ENCODE data around the gene FER. TPM values are rescaled to one million over a fixed set of nuclear protein-coding genes. Genes with fewer than 3 reads are reported as not detected.
"Not testable (repeated sequence)": the region's sequence is repeated elsewhere in the genome, so short reads cannot be mapped to it uniquely, and the experiment has no call there.

FER gene
- total RNA-seq, 4 donors from 2014 or later, result 13.4 to 30.0 (median 19.6) TPM

DNA sequence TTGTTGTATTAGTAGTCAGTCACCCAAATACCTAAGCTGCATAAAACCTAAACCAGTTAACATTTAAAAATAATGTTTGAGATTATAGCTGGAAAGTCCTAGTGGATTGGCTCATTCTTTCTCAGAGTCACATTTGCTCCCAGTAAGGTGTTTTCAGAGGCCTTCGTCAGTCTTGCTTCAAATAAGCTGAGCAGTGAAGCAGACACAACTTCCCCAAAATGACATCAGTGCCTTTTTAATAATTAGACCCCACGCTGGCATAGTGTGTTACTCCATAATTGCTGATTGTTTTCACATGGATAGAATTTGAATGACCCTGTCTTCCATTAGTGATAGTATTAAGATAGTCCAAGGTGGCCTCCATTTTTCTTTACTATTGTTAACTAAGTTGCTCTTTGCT, 416.3 kb downstream of the FER start:
- DNase-seq, result no peak
- intact Hi-C loops (cut with DNase I), result no loop called here
- Histone ChIP-seq H3K4me1 (no peaks in the 10 kb centered on the region), H3K27ac (no peak overlapping the region), H3K4me3 (no peak overlapping the region), H3K27me3 (no peaks in the 10 kb centered on the region), H3K36me3 (no peaks in the 10 kb centered on the region), H3K9me3 (no peaks in the 10 kb centered on the region)
- TF ChIP-seq, protein P1, sequence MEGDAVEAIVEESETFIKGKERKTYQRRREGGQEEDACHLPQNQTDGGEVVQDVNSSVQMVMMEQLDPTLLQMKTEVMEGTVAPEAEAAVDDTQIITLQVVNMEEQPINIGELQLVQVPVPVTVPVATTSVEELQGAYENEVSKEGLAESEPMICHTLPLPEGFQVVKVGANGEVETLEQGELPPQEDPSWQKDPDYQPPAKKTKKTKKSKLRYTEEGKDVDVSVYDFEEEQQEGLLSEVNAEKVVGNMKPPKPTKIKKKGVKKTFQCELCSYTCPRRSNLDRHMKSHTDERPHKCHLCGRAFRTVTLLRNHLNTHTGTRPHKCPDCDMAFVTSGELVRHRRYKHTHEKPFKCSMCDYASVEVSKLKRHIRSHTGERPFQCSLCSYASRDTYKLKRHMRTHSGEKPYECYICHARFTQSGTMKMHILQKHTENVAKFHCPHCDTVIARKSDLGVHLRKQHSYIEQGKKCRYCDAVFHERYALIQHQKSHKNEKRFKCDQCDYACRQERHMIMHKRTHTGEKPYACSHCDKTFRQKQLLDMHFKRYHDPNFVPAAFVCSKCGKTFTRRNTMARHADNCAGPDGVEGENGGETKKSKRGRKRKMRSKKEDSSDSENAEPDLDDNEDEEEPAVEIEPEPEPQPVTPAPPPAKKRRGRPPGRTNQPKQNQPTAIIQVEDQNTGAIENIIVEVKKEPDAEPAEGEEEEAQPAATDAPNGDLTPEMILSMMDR (IDR thresholded peaks at IDR 0.05), result no peak
- no peak for TF ChIP-seq POLR2A (IDR thresholded peaks at IDR 0.05)
- 82 to 90% methylated on average over 2 of the region's 2 CpGs for WGBS, 2 donors

DNA sequence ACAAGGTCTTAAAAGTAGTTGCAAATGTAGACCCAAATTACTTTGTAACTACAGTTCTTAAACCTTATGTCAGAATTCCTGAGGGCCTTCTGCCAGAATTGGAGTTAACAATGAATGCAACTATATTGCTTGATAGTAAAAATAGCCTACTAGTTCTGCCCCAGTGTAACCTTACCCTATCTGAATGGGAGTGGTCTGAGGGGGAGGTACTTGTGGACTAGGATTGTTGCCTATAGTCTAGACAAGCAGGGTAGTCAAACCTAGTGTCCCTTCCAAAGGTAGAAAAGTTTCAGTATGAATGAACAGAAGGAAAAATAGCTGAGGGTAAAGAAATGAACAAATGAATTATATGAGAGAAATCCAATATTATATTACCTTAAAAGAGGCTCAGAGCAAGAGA, 419.9 kb downstream of the FER start:
- Histone ChIP-seq H3K27ac (no peak overlapping the region), H3K4me1 (no peaks in the 10 kb centered on the region), H3K4me3 (no peak overlapping the region), H3K27me3 (no peaks in the 10 kb centered on the region), H3K9me3 (no peaks in the 10 kb centered on the region), H3K36me3 (no peaks in the 10 kb centered on the region)
- TF ChIP-seq POLR2A (IDR thresholded peaks at IDR 0.05), result no peak
- TF ChIP-seq, protein P1 (IDR thresholded peaks at IDR 0.05), result no peak
- no peak for DNase-seq
- intact Hi-C loops (cut with DNase I), result no loop called here

DNA sequence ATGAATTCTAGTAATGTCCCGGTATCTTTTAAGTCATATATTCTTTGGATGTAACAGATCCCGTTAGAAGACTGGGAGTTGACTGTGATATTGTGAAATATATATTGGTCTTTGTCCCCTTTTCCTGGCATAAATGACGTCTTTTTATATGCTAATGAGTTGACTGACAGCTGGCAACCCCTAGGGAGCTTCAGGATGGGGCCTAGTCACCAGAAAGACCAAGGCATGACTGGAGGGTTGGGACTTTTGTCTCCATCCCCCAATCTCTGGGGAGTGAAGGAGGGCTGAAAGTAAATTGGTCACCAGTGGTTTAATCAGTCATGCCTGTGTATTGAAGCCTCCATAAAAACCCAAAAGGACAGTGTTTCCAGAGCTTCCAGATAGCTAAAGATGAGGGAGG, 420.5 kb downstream of the FER start:
- intact Hi-C loops (cut with DNase I), result no loop called here
- TF ChIP-seq, protein P1 (IDR thresholded peaks at IDR 0.05), result no peak
- TF ChIP-seq POLR2A (IDR thresholded peaks at IDR 0.05), result no peak
- no peak overlapping the region for H3K27ac ChIP-seq
- no peak for DNase-seq
- no peaks in the 10 kb centered on the region for H3K9me3 ChIP-seq
- 92% methylated on average over 3 of the region's 3 CpGs for WGBS, 2 donors
- H3K4me1 ChIP-seq, result peaks cover 0 to 4% (median 0%) of the 10 kb centered on the region in 3 donors
- H3K27me3 ChIP-seq, result no peaks in the 10 kb centered on the region
- H3K4me3 ChIP-seq, result no peak overlapping the region
- no peaks in the 10 kb centered on the region for H3K36me3 ChIP-seq

DNA sequence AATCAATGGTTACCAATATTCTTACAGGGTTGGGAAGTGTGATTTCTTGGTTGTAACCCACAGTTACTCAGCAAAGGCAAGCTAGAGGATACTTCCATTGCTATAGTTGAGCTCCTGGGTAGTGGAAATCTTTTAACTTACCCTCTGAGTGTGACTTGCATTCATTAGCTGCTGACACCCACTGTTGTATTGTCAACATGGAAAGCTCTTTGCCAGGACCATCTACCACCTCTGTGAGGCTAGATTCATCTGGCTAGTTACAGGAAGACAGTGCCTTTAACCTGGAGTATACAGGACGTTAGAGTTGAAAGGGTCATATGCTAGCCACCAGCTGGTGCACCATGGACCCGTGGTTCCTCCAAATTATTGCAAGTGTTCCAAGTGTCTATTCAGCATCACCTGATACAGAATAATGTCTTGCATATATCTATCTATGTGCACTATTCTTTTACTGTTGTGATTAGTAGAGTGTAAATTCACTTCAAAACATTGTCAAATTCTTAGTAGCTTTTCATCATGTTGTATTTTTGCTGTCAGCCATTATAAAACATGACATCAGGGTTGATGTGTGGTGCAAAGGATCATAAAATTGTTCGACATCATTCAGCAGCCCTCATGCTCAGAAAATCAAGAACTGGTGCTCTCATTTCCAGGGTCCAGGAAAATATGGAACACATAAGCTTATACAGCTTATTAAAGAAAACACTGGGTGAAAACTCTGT, 423.1 kb downstream of the FER start:
- Histone ChIP-seq H3K27ac (no peak overlapping the region), H3K27me3 (no peaks in the 10 kb centered on the region), H3K9me3 (no peaks in the 10 kb centered on the region), H3K36me3 (no peaks in the 10 kb centered on the region), H3K4me3 (no peak overlapping the region), H3K4me1 (peaks cover 0 to 15% (median 0%) of the 10 kb centered on the region in 3 donors)
- 88 to 94% methylated on average over 3 of the region's 3 CpGs for WGBS, 2 donors
- no peak for TF ChIP-seq POLR2A (IDR thresholded peaks at IDR 0.05)
- TF ChIP-seq, protein P1 (IDR thresholded peaks at IDR 0.05), result no peak
- DNase-seq, result no peak
- intact Hi-C loops (cut with DNase I), result no loop called here

DNA sequence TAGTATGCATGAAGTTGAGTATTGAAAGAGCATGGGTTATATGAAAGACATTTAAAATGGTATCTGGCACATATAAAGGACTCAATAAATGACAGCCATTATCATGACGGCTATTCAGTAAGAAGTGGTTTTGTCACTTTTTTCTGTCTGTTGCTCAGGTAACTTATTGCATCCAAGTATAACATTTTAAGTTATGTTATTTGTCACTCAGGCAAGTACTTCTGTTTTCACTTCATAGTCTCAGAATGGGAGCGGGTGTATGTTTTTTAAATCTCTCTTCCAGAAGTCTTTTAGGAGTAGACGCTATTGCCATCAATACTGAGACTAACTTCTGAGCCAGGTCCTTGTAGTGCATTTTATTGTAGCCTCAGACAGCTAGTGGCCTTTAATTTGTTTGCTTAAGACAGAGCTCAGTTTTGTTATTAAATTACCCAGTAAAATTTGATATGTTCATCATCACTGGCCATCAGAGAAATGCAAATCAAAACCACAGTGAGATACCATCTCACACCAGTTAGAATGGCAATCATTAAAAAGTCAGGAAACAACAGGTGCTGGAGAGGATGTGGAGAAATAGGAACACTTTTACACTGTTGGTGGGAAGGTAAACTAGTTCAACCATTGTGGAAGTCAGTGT, 423.9 kb downstream of the FER start:
- H3K36me3 ChIP-seq; H3K27me3 ChIP-seq; intact Hi-C loops (cut with DNase I); H3K27ac ChIP-seq; DNase-seq; H3K9me3 ChIP-seq; H3K4me3 ChIP-seq: not testable (repeated sequence)
- H3K4me1 ChIP-seq, result peaks cover 0 to 15% (median 0%) of the 10 kb centered on the region in 3 donors
- 80 to 88% methylated on average over 3 of the region's 3 CpGs for WGBS, 2 donors
